Calu3 (cell line): ENCODE data around the gene GABPB2. TPM values are rescaled to one million over a fixed set of nuclear protein-coding genes. Genes with fewer than 3 reads are reported as not detected.

Source experiments
- Bru-seq: library from RNA; stranded (reverse); fragments of 400-500 nt; gene quantifications from one replicate; lab custom pipeline; 2021; lab: Mats Ljungman, UMichigan
- BruChase-seq, 2 experiments: library from RNA; stranded (reverse); fragments of 400-500 nt; gene quantifications; one replicate each; lab custom pipeline; 2021; lab: Mats Ljungman, UMichigan
- BruUV-seq: library from RNA; stranded (reverse); fragments of 400-500 nt; replicated peaks from 2 replicates; lab custom pipeline; 2021; lab: Mats Ljungman, UMichigan
- CTCF ChIA-PET: fragments of 300-600 bp; sonication (Branson Sonifier 250); formaldehyde crosslinking; loops from one replicate; lab custom pipeline; 2022; ENCODE audit warnings: antibody characterized with exemption; lab: Charles Lee
- DNase-seq: peaks from one replicate; pipeline ENCODE4 v3.0.0; 2022
- H3K27ac Mint-ChIP-seq: one replicate; pipeline ENCODE4 v1.8.0; 2022; ENCODE audit warnings: mixed read lengths; ENCODE audit not compliant: unreplicated experiment
- H3K27me3 Mint-ChIP-seq: one replicate; pipeline ENCODE4 v1.8.0; 2022; ENCODE audit warnings: mixed read lengths; ENCODE audit not compliant: unreplicated experiment
- H3K36me3 Mint-ChIP-seq: one replicate; pipeline ENCODE4 v1.8.0; 2022; ENCODE audit warnings: mild to moderate bottlenecking, moderate library complexity, mixed read lengths; ENCODE audit not compliant: insufficient read depth, unreplicated experiment
- H3K4me1 Mint-ChIP-seq: one replicate; pipeline ENCODE4 v1.8.0; 2022; ENCODE audit warnings: mild to moderate bottlenecking, low read depth, mixed read lengths; ENCODE audit not compliant: unreplicated experiment
- H3K4me3 Mint-ChIP-seq: one replicate; pipeline ENCODE4 v1.8.0; 2022; ENCODE audit warnings: mild to moderate bottlenecking, low read depth, moderate library complexity, mixed read lengths; ENCODE audit not compliant: unreplicated experiment
- H3K9me3 Mint-ChIP-seq: one replicate; pipeline ENCODE4 v1.8.0; 2022; ENCODE audit warnings: low read depth, mixed read lengths; ENCODE audit not compliant: unreplicated experiment
- CTCF ChIP-seq: fragments of 200-600 bp; IDR thresholded peaks from one replicate; pipeline ENCODE4 v1.8.0; 2022; ENCODE audit warnings: antibody characterized with exemption; ENCODE audit not compliant: unreplicated experiment
- intact Hi-C: fragments of 100-400 bp; cut with micrococcal nuclease; formaldehyde crosslinking; loops from one replicate; pipeline ENCODE4 v1.10.0; 2022; ENCODE audit not compliant: unreplicated experiment
- long read RNA-seq: library from polyadenylated mRNA; stranded (forward); transcript quantifications from one replicate; pipeline ENCODE4 v2.0.0, GENCODE V29; 2022
- total RNA-seq: library from RNA; stranded (reverse); gene quantifications from 2 replicates; pipeline ENCODE4 v1.2.3, GENCODE V29; 2022

The GABPB2 gene
- 10.9 and 13.6 TPM in 2 replicates for total RNA-seq
- Bru-seq, nascent RNA, result percentile 56 among the genes with signal in this experiment
- BruChase-seq, experiment 1, labeled RNA remaining after a 6-hour chase, result percentile 76 among the genes with signal in this experiment
- BruChase-seq, experiment 2, labeled RNA remaining after a 2-hour chase, result percentile 73 among the genes with signal in this experiment
- long read RNA-seq, full-length matches to known transcripts, result 2 of 6 reads
- long read RNA-seq, partial matches to known transcripts, result 0 of 6 reads
- long read RNA-seq, other reads (novel, unspliced or antisense), result 4 of 6 reads

- H3K27me3 Mint-ChIP-seq, result no peaks in the 10 kb centered on the region
- peak within 1 kb of the TSS; percentile 84 for H3K4me3 Mint-ChIP-seq
- no peaks in the 10 kb centered on the region for H3K9me3 Mint-ChIP-seq
- intact Hi-C loops, result no loop called here
- peaks cover 24% of the 10 kb centered on the region for H3K36me3 Mint-ChIP-seq
- BruUV-seq, result TSS peak; percentile 80
- peak within 1 kb of the TSS; percentile 99 for H3K27ac Mint-ChIP-seq
- H3K4me1 Mint-ChIP-seq, result peaks cover 7% of the 10 kb centered on the region
- DNase-seq, result peak; percentile 96
- peak; percentile 91 for TF ChIP-seq CTCF
- CTCF ChIA-PET, result interaction anchor here (0.6 to 1.9 kb wide), 14 partner anchors 9 to 88 kb away, joined by 3 to 14 read pairs (median 5); partner anchors contain the start of genes C1orf56, CDC42SE1, MINDY1 and MLLT11
Measured at GRCh38 chr1:151070474-151071276, at the start of gene GABPB2. GABPB2 (plus strand) TSS chr1:151070761; CDS start chr1:151088190, 17,429 bp downstream.

- Mint-ChIP-seq H3K9me3 (no peaks in the 10 kb centered on the region), H3K4me1 (no peaks in the 10 kb centered on the region), H3K27me3 (no peaks in the 10 kb centered on the region), H3K4me3 (no peak overlapping the region), H3K27ac (no peak overlapping the region), H3K36me3 (peaks cover 10% of the 10 kb centered on the region)
- CTCF ChIA-PET, result interaction anchor here (0.6 to 1.6 kb wide), 7 partner anchors 18 to 104 kb away, joined by 3 to 14 read pairs (median 5); partner anchors contain the start of genes C1orf56 and MINDY1
- peak; percentile 83 for DNase-seq
- intact Hi-C loops, result loop anchor here (2.0 kb wide), 1 partner anchor 132 kb away; the partner anchor contains the start of gene TNFAIP8L2
- TF ChIP-seq CTCF, result peak; percentile 69
- no TSS peak for BruUV-seq
Measured at GRCh38 chr1:151024540-151025146, 45.9 kb upstream of the GABPB2 start.

GRCh38 chr1:151026460-151026859 is 44.1 kb upstream of the GABPB2 start:
- H3K9me3 Mint-ChIP-seq, result no peaks in the 10 kb centered on the region
- intact Hi-C loops, result no loop called here
- no peaks in the 10 kb centered on the region for H3K27me3 Mint-ChIP-seq
- no peak overlapping the region for H3K4me3 Mint-ChIP-seq
- CTCF ChIA-PET, result no interaction called here
- TF ChIP-seq CTCF, result no peak
- H3K4me1 Mint-ChIP-seq, result no peaks in the 10 kb centered on the region
- peaks cover 10% of the 10 kb centered on the region for H3K36me3 Mint-ChIP-seq
- no peak for DNase-seq
- H3K27ac Mint-ChIP-seq, result no peak overlapping the region
- BruUV-seq, result no TSS peak

GRCh38 chr1:151032164-151032563 is 38.4 kb upstream of the GABPB2 start:
- Mint-ChIP-seq H3K4me3 (no peak overlapping the region), H3K9me3 (no peaks in the 10 kb centered on the region), H3K36me3 (peaks cover 10% of the 10 kb centered on the region), H3K27ac (no peak overlapping the region), H3K4me1 (peaks cover 9% of the 10 kb centered on the region), H3K27me3 (no peaks in the 10 kb centered on the region)
- CTCF ChIA-PET, result interaction anchor here (0.6 kb wide), 1 partner anchor 9 kb away, joined by 3 read pairs; no protein-coding TSS in a partner anchor
- intact Hi-C loops, result no loop called here
- no peak for DNase-seq
- BruUV-seq, result no TSS peak
- TF ChIP-seq CTCF, result no peak
